ENCODE data around the gene SH3BP5L. TPM values are rescaled to one million over a fixed set of nuclear protein-coding genes. Genes with fewer than 3 reads are reported as not detected.
A peak's percentile ranks its signal among the peaks of the same experiment; 100 is the strongest.

SH3BP5L gene
- total and polyA plus RNA-seq, 2 of the 13 experiments (the other 11 are each of a cell fraction or from before 2014, with no cell fraction given), result 10.3 to 14.9 TPM

GRCh38 chr1:248873409-248873992 is 47.8 kb upstream of the SH3BP5L start (continued):
- TF ChIP-seq HMGXB4 (CRISPR knock-in tag; IDR thresholded peaks at IDR 0.05; ENCODE audit: borderline replicate concordance in 1 of 2, low read depth in 1 of 2) (peak; percentile 99 to 100), YY1 (IDR thresholded peaks at IDR 0.05; ENCODE audit: insufficient read depth, insufficient replicate concordance, low read depth, low read length) (peak; percentile 77), ZNF503 (CRISPR knock-in tag; IDR thresholded peaks at IDR 0.05) (peak; percentile 42), ZNF569 (CRISPR knock-in tag; IDR thresholded peaks at IDR 0.05; ENCODE audit: borderline replicate concordance) (no peak), GFI1 (CRISPR knock-in tag; IDR thresholded peaks at IDR 0.05; ENCODE audit: borderline replicate concordance) (peak; percentile 45; the same call in 1 of the 2 replicates), LRRFIP1 (CRISPR knock-in tag; conservative IDR thresholded peaks at IDR 0.05) (no peak), ATF6 (CRISPR knock-in tag; conservative IDR thresholded peaks at IDR 0.05) (no peak), CBX2 (IDR thresholded peaks at IDR 0.05; ENCODE audit: low read depth, low read length) (no peak), CBX2 (CRISPR knock-in tag; IDR thresholded peaks at IDR 0.05; ENCODE audit: low read depth) (no peak), ZNF160 (CRISPR knock-in tag; IDR thresholded peaks at IDR 0.05) (no peak), ZNF574 (CRISPR knock-in tag; IDR thresholded peaks at IDR 0.05) (peak; percentile 75), KLF6 (CRISPR knock-in tag; IDR thresholded peaks at IDR 0.05) (0 out of 2 replicates have a peak, but pooled peaks have one; percentile 38), ZNF530 (CRISPR knock-in tag; IDR thresholded peaks at IDR 0.05; ENCODE audit: low read depth) (no peak), HDAC2 (CRISPR knock-in tag; IDR thresholded peaks at IDR 0.05) (no peak; the same call in none of the 2 replicates)
